Esophagus mucosa (tissue), 1 donor: ENCODE results near the gene HOXB2. TPM values are rescaled to one million over a fixed set of nuclear protein-coding genes. Genes with fewer than 3 reads are reported as not detected.

ENCODE experiments used
- ATAC-seq: fragments of 200-7000 bp; cut with Tn5 transposase; one replicate; pipeline ENCODE4 v1.9.1; 2020
- total RNA-seq: library from RNA; stranded (reverse); gene quantifications from one replicate; pipeline ENCODE4 v1.2.4, GENCODE V29; 2023
- donor health status: DM: yes; HTN: yes; CAD: no.

Gene HOXB2
- total RNA-seq, 1 donor from 2014 or later = 14.1 TPM

DNA sequence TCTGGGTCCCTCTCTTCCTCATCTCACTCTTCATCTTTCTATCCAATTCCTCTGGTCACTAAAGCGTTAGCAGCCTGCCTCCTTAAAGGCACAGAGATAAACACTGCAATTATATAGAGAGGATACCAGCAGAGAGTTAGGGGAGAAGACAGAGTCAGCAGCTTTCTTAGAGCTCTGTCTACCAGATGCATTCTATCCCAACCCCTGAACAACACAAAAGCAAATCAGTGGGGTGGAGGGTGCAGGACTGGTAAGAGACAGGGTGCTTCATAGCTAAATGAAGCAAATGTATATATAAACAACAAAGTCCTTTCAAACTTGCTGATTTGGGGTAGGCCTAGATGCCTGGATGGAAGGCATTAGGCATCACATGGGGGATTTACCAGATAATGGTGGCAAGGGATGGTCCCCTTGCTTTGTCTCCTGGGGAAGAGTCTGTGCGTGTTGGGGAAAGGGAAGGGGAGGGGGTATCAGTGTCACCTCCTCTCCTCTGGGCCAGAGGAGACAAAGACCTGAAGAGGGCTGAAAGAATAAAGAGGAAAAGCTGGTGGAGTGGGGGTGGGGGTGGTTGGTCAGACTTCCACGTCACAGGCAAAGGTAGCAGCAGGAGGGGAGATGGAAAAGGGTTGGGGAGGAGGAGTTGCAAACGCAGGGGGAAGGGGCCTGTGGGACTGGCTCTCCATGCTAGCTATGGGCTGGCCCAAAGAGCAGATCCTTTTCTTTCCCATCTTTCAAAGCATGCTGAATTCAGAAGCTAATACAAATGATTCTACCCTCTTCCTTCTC lies 21.2 kb upstream of the HOXB2 start:
- no peak for ATAC-seq

DNA sequence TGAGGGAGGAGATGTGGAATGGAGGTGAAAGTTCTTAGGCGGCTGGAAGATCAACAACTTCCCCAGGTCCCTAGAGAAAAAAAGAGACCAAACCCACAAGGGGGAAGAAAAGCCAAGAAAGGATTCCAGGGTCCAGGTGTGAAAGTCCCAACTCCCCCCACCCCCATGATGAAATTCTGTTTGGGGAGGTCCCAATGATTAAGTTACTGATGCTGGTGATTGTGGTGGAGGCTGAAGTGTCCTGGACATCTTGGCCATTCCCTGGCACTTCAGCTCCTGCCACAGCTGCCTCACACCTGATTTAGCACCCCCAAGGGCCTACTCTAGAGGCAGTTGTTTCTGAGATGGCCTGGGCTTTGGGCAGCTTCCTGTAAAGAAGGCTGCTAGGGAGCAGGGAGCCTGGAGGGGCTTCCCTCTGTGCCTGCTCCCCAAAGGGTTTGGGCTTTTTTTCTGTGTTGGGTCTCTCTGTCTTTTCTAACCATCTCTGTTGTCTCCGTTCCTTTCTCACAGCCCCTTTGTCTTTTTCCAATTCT lies 20.2 kb upstream of the HOXB2 start:
- ATAC-seq = no peak

DNA sequence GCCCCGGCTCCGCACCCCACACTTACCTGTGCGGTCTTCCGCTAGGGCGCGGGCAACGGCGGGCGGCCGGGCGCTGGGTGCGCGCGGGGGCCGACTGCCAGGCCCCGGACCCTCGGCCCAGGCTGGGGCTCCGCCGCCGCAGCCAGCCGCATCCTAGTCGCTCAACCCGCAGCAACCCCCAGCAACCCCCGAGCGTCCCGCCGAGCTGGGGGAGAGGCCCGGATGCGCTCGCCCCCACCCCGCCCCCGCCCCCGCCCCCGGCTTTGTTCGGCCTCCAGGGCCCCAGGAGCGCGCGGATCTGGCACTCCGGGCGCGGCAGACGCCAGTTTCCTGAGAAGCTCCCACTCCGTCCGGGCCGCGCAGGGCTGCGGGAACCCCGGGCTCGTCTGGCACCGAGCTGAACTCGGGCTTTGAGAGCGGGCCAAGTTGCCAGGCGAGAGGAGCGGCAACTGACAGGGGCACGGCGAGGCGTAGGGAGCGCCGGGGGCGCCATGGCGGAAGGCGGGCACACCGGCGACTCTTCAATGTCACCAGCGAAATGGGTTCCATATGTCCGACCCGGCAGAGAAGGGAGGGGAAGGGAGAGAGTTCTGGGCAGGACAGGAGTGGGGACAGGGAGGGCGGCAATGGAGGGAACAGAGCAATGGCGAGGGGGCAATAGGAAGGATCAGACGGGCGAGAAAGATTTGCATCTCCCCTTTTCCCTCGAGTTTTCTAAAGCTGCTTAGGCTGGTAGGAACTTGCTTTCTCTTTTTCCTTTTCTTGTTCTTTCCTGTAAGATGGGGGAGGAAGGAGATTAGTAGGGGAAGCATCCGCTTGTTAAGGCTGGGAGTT lies 19.5 kb upstream of the HOXB2 start:
- ATAC-seq = peak; percentile 27

DNA sequence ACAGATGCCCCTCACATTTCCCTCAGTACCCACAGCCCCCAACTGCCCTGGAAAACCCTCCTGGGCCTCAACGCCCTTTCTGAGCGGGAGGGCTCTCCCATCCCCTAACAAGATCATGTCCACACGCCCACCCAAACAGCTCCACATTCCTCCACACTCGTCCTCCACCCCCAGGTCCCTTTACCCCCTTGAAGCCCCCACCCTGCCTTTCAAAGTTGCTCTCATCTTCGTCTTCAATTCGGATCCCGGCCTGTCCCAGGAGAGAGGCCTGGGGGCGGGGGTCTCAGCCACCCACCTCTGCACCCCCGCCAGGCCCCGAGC lies 18.9 kb upstream of the HOXB2 start:
- ATAC-seq = no peak

DNA sequence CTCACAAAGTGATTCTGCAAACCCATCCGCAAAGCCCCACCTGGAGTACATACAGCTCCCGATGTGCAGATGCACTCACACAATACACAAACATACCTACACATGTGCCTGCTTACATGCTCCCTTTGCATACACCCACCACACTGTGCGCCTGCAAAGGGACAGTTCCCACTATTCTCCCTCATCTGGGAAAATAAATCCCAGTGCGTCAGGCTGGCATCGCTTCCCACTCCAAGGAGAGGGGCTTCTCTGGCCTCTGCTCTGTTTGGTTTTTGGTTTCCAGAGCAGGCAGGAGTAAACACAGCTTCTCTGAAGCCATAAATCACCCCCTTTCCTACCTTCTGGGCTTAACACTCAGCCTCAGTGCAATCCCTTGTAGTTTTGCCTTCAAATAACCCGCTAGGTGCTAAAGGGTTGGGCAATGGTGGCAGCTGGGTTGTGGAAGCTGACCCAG lies 18.5 kb upstream of the HOXB2 start:
- no peak for ATAC-seq

DNA sequence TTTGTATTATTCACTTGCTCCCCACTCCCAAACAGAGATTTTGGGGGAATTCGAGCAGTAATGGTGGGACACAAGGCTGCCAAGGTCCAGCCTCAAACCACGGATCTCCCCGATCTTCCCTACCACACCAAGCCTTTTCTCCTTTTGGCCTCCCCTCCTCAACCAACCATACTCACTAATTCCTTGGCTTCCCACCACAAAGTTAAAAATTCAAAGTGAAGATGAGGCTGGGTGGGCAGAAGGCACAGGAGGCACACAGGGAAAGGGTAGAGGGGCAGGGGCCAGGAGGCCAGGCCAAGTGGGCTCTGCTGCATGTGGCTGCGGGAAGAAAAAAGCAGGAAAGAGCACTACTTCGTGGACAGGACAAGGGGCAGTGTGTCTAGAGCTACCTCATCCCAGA lies 18.0 kb upstream of the HOXB2 start:
- ATAC-seq = no peak

DNA sequence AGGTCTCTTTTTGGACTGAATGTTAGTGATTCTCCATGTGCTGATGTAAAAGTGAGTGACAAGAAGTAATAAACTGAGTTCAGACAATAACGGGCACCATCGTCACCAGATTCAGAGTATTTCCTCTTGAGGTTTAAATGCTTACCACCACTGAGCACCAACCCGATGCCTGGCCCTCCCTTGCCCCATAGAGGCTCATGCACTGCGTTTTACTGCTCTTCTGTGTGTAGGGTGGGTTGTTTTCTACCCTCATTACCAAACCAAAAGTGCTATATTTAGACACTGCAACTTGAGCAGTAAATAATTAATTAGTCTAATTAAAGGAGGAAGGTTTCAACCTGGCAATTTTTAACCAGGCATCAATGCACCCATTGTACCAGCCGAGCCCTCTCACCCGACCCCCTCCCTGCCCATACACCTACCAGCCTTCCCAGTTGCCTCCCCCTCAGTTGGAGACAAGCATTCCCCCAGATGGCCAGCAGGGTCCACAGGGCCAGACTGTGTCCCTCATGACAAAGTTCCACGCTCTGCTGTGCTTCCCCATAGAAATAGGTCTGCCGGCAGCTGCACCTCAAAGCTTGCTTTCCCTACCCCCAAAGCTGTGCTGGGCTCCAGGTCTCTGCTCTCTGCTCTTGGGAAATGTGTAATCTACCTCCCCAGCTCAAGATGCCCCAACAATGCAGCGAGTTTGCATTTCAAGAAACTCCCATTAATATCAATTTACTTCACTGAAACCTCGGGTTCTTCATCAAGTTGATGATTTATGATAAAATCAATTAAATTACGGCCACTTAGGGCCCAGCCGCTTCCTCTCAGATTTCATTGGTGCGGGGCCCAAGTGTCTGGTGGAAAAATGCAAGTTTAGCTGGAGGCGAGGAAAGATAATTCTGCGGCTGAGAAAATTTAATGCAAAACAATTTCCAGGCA lies 17.2 kb upstream of the HOXB2 start:
- ATAC-seq = no peak

DNA sequence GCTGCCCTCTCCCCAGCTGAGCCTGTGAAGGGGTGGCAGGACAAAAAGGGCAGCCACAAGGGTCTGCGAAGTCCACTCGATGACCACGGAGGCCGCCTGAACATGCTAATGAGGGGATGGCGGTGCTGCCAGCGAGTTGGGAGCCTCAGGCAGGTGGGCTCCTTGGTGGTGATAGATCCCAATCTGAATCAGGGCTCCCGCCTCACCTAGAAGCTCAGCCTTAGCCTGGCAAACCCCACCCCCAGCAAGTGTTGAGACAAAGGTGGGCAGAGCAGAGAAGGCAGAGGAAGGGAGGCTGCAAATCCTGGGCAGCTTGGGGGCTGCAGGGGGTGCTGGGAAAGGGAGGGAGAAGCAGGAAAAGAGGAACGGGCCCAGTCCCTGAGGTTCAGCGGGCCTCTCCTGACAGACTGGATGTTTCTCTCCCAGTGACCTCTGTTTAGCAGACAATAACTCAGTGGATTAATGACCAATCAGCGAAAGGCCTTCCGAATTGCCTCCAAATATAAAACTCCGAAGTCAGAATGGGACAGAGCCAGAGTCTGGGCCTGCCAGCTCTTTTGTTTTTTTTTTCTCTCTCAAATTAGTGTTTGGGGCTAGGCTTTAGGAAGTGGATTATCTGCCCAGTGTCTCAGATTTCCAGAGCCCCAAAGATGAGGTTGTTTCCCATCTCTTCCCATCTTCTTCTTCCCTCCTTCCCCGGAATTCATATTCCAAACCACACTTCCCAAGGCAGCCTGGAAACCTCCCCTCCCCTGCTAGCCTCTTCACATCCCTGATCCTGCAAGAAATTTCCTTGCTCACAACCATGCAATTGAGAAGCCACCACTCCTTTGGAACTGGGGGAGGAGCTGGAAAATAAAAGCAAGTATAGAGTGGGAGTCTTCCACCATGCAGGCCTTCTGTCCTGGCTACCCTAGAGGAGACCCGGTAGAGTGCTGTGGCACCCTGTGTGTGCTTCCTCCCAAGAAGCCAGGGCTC lies 15.2 kb upstream of the HOXB2 start:
- no peak for ATAC-seq

DNA sequence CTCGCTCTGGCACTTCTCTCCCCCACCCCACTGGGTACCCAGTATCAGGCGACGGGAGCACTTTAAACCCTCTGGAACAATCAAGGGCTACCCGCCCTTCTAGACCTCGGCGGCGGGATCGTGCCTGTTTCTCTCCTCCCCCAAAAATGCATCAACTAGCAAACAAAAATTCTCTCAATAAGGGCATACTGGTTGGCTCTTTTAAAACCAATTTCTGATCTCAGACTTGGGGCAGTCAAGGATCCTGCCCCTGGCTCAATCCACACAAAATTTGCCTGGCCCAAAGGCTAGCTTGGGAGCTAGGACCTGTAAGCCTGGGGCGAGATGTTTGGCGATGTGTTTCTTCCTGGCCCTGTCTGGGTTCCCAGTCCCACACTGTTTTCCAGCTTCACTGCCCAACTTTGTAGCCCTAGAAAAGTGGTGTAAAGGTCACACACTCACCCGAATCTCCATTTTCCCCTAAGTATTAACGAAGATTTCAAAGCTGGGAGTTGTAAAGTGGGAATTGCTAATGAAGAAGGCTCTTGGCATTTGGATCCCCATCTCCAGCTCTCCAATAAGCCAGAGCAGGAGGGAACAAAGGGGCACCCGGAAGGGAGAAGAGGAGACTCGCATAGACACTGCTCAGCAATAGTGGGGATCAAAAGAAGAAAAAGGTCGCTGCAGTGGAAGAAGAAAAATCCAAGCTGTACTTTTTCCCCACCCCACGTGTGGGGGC lies 14.4 kb upstream of the HOXB2 start:
- ATAC-seq = no peak

DNA sequence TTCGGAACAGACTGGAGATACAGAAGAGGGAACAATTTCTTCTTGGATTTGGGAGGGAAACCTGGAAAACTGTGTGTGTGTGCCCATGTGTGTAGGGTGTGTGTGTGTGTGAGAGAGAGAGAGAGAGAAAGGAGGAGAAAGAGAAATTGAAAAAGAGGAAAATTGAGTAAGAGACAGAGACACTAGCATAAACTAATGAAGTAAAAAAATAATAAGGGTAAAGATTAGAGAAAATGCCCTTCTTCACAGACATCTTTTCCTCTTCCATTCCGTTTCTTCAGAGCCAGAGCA lies 13.9 kb upstream of the HOXB2 start:
- ATAC-seq = no peak

DNA sequence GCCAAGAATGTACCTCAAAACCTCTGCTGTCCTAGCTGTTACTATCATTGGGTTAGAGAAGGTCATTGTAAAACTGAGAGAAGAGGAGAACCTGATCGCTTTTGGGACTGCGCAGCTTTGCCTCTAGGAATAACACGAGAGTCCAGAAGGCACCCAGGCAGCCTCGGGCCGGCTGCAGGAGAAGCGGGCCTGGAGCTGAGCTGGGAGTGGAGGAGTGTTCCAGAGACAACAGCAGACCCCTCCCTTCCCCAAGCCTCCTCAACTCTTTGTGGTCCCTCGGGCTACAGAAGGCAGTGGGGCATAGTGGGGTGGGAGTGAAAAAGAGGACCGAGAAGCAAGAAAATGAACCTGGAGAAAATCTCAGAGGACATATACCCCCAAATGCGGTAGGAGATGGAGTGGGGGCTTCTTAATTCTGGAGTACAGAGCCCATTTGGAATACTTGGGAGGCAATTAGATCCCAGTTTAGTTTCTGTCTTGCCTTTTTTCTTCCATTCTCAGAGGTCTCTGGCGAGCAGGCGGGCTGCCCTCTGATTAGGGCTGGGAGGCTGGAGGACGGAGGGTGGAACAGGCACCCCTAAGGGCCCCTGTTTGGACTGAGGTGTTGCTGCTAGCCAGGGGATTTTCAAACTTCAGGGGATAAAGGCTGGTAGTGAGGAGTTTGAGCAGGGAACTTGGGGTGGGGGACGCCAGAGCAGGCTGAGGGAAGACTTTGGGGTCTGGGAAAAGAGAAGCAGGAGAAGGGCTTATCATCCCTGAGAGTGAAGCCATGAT lies 13.3 kb upstream of the HOXB2 start:
- ATAC-seq = no peak

DNA sequence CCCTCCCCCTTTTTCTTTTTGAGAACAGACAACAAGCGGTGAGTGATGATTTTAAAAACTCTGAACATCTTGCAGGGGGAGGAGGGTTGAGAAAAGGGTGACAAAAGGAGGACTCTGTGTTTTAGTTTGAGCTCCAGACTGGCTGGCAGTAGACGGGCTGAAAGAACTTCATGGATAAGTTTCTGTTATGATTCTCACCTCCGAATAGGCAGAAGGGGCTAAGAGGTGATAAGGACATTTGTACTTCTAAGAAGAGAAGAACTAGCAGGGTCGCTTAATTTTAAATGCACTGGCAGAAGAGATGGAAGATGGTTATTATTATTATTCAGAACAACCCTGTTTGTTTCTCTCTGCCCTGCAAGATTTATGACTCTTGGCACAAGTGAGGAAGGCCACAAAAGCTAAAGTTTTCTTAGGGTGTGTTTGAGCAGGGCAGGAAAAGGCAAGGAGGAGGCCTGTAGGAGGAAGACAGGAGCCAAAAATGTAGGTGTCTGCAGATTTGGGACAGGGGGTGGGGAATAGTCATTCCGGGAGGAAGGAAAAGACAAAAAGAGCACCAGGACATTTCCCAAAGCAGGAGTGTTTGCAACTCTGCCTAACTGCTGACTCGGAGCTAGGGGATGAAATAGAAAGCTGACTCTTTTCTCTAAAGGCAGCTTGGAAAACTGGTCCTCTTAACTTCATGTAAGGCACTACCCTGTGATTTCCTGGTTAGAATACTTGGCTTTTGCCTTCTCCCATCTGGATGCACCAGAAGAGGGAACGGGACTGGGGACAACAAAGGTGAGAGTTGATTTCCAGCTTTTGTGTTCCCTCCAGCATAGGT lies 11.9 kb upstream of the HOXB2 start:
- peak; percentile 22 for ATAC-seq

DNA sequence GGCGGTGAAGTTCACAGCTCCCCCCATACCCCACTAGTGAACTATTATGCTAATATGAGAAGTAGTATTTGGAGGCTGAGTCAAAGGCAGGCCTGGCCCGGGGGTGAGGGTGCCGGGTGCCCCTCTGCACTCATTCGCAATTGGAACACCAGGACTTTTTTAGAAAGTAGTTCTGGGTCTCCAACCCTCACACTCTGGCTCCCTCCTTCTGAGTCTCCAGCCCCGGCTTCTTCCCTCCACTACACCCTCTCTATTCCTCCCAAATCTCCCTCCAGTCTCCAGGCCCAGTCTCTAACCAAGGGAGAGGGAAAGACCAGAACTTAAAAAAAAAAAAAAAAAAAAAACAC lies 11.3 kb upstream of the HOXB2 start:
- ATAC-seq = no peak

DNA sequence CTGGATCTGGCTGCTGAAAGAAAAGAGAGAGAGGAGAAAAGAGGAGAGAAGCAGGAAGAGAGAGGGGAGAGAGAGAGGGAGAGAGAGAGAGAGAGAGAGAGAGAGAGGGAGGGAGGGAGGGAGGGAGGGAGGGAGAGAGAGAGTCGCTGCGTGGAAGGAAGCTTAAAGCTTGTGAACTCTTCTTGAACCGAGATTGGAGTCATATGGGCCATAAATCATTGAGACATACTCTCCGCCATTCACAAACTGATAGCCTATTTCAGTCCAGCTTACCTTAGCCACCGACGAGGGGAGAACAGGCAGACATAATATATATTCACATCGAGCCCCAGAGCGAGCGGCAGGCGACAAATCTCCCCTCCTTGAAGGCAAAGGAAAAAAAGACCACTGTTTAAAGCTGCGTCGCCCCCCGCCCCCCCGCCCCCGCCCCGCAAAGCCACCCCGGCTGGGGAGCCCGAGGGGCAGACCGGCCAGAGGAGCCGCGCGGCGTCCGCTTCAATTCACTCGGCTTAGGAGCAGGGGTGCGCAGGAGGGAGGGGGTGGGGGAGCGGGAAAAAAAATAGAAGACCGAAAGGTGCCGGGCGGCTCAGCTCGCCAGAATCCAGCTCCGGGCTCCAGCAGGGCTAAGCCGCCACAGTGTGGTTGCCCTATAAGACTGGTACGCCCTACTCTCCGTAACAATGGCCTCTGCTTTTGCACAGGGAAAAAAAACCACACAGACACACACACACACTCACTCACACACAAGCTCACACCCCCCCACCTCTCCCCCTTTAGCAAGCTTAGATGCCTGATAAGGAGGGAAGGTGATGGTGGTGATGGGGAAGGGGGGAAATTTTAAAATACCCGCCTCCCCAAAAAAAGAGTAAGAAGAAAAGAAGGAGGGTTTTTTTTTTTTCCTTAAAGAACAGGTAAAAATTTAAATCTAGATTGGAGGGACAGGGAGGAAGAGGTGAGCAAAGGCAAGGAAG lies 10.6 kb upstream of the HOXB2 start:
- peak; percentile 72 for ATAC-seq

DNA sequence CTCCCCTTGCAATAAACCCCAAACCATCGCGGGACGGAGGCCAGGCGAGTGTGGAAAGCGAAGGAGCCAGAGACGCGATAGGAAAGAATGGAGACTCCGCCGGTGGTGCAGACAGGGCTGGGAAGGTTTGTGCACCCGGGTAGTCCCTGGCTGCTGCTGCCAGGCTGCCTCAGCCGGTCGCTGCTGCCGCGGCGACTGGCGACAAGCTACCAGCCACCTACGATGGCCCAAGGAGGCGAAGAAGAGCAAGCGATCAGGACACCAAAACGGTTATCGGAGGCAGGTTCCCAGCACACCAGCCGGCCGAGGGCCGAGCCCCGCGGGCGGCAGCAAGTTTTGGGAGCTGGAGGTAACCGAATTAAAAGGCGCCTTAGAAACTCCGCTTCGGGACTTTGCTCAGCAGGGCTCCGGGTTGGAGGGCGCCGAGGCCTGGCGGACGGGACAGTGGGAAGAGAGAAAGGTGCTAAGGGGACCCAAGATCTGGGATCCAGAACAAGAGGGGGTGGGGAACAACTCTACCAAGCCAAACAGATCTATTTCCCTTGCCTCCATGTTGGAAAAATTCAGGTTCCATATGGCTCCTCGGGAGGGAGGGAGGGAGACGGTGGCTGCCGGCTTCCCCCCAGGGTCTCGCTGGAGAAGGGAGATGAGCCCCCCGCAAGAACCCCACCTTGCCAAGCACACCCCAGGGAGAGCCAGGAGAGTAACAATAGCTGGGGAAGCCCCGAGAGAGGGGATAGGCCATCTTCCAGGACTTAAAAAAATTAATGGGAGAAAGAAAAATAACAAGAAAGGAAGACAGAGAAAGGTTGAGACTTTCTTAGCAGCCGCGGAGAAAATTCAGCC lies 9.7 kb upstream of the HOXB2 start:
- no peak for ATAC-seq

DNA sequence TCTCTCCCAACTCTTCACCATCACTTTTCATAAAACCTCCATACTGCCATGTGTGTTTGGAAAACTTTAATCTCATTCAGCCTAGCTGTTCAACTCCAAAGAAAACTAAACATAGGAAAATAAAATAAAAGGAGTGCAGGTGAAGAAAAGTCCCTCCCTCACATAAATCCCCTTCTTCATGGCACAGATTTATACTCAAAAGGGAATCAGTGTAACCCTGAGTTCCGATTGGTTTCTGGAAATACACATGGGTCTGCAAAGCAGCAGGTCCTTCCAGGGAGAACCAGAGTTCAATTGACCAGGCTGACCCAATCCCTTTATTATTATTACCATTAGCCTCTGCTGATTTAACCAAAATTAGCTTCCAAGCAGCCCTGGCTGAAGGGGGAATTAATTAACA lies 8.9 kb upstream of the HOXB2 start:
- no peak for ATAC-seq

DNA sequence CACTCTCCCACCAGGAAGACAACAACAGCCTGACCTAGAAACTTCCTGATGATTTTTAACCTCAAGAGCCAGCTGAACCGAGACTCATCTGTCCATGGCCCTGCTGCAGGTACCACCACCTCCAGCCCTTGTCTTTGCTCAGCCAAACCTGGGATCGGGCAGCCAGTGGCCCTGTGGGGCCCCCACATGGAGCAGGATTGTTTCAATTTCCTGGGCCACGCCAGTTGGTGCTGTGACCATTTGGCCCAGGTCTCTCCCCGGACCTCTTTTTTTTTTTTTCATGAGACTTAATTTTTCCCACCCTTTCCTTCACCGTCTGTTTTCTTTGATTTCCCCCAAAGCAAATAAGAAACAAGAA lies 8.3 kb upstream of the HOXB2 start:
- ATAC-seq = no peak
